ENCODE data around the gene ATP2A3. TPM values are rescaled to one million over a fixed set of nuclear protein-coding genes. Genes with fewer than 3 reads are reported as not detected.

The ATP2A3 gene
- total RNA-seq, 1 donor from 2014 or later = under 0.01 TPM

Other genes starting within 250 kb of the ATP2A3 start
- 1.6 and 3.3 TPM in 2 replicates for gene HASPIN, start 240.5 kb downstream of the ATP2A3 start, total RNA-seq
- 12.3 and 14.4 TPM in 2 replicates for gene ITGAE, start 163.2 kb downstream of the ATP2A3 start, total RNA-seq
- 10.5 and 11.5 TPM in 2 replicates for gene NCBP3, start 118.2 kb downstream of the ATP2A3 start, total RNA-seq
- gene CAMKK1, start 71.4 kb downstream of the ATP2A3 start, total RNA-seq = 0.65 and 0.79 TPM in 2 replicates
- not detected in 2 replicates for gene P2RX1, start 48.0 kb downstream of the ATP2A3 start, total RNA-seq
- gene ZZEF1, start 178.6 kb upstream of the ATP2A3 start, total RNA-seq = 21.1 and 29.4 TPM in 2 replicates
- 31.0 and 37.3 TPM in 2 replicates for gene CYB5D2, start 178.8 kb upstream of the ATP2A3 start, total RNA-seq